Posterior vena cava (tissue), 2 donors: ENCODE data around the gene TRIM52. TPM values are rescaled to one million over a fixed set of nuclear protein-coding genes. Genes with fewer than 3 reads are reported as not detected.

Experiments used
- DNase-seq: peaks from one replicate; pipeline ENCODE4 v3.0.0-alpha.2; 2020; ENCODE audit warnings: low spot score
- intact Hi-C, 2 donors: fragments of 100-400 bp; cut with DNase I; formaldehyde crosslinking; loops; one replicate each; pipeline versions ENCODE4 v1.14.1 to v1.14.2; 2022 to 2023
- total RNA-seq, 2 donors: library from RNA; stranded (reverse); fragmentation: NEBNext Ultra II Directional; extraction: Animal tissue kit (Norgen Biotek cat#: 25700); gene quantifications; one replicate each; pipeline ENCODE4 v1.2.1, GENCODE V29; 2021
- donor health status: DM: yes; HTN: yes; CAD: no.
- donor health status: DM: yes; HTN: yes; CAD: no.

The TRIM52 gene
- total RNA-seq, 2 donors from 2014 or later: 9.5 to 12.1 TPM

GRCh38 chr5:181259974-181260719 is 796 bp downstream of the TRIM52 start:
- intact Hi-C loops: no loop called here
- no peak for DNase-seq

- no peak for DNase-seq
These were observed 1.7 kb downstream of the TRIM52 start for GRCh38 chr5:181259283-181259682.

GRCh38 chr5:181258576-181258975 is 2.4 kb downstream of the TRIM52 start:
- DNase-seq: no peak

More at GRCh38 chr5:181259283-181259682, 1.7 kb downstream of the TRIM52 start:
- intact Hi-C loops: no loop called here

GRCh38 chr5:181255836-181256578 is 4.9 kb downstream of the TRIM52 start:
- intact Hi-C loops: no loop called here
- no peak for DNase-seq

More at GRCh38 chr5:181258576-181258975, 2.4 kb downstream of the TRIM52 start:
- intact Hi-C loops: no loop called here

GRCh38 chr5:181255276-181255675 is 5.7 kb downstream of the TRIM52 start:
- DNase-seq: no peak

GRCh38 chr5:181248277-181248676 is 12.7 kb downstream of the TRIM52 start:
- intact Hi-C loops: loop anchor here in 1 of 2 donors (10.0 kb wide), 2 partner anchors 63 to 383 kb away; partner anchors contain the start of gene ZFP62
- no peak for DNase-seq

More at GRCh38 chr5:181255276-181255675, 5.7 kb downstream of the TRIM52 start:
- intact Hi-C loops: no loop called here

- intact Hi-C loops: loop anchor here (1.0 to 10.0 kb wide), 3 partner anchors 15 to 382 kb away; partner anchors contain the start of genes TRIM52 (in 1 of the 2) and ZFP62 (in 1 of the 2)
- peak; percentile 97 for DNase-seq
These were observed 14.5 kb downstream of the TRIM52 start for GRCh38 chr5:181246276-181247049.

GRCh38 chr5:181245427-181246275 is 15.3 kb downstream of the TRIM52 start:
- no peak for DNase-seq
- intact Hi-C loops: loop anchor here in 1 of 2 donors (10.0 kb wide), 2 partner anchors 61 to 381 kb away; partner anchors contain the start of gene ZFP62

- intact Hi-C loops: loop anchor here in 1 of 2 donors (10.0 kb wide), 2 partner anchors 59 to 379 kb away; partner anchors contain the start of gene ZFP62
- peak; percentile 96 for DNase-seq
These were observed 17.2 kb downstream of the TRIM52 start, which contains the start of gene RACK1 for GRCh38 chr5:181243564-181244343. Gene RACK1 (minus strand): TSS chr5:181243906. CDS start chr5:181243800, 106 bp downstream.

GRCh38 chr5:181243018-181243563 is 17.9 kb downstream of the TRIM52 start:
- DNase-seq: no peak
- intact Hi-C loops: loop anchor here in 1 of 2 donors (10.0 kb wide), 2 partner anchors 58 to 378 kb away; partner anchors contain the start of gene ZFP62

GRCh38 chr5:181242031-181242451 is 18.9 kb downstream of the TRIM52 start:
- no peak for DNase-seq
- intact Hi-C loops: loop anchor here in 1 of 2 donors (10.0 kb wide), 2 partner anchors 57 to 377 kb away; partner anchors contain the start of gene ZFP62

- intact Hi-C loops: loop anchor here in 1 of 2 donors (10.0 kb wide), 2 partner anchors 57 to 377 kb away; partner anchors contain the start of gene ZFP62
- no peak for DNase-seq
These were observed 19.5 kb downstream of the TRIM52 start for GRCh38 chr5:181241393-181241975.

GRCh38 chr5:181239062-181239663 is 21.8 kb downstream of the TRIM52 start:
- no peak for DNase-seq

GRCh38 chr5:181237729-181238385 is 23.1 kb downstream of the TRIM52 start:
- intact Hi-C loops: no loop called here
- DNase-seq: no peak

More at GRCh38 chr5:181239062-181239663, 21.8 kb downstream of the TRIM52 start:
- intact Hi-C loops: no loop called here

- DNase-seq: no peak
- intact Hi-C loops: no loop called here
These were observed 23.8 kb downstream of the TRIM52 start for GRCh38 chr5:181236954-181237641.
